Caco-2 (cell line): ENCODE measurements around the gene ICAM3. TPM values are rescaled to one million over a fixed set of nuclear protein-coding genes. Genes with fewer than 3 reads are reported as not detected.

Experiments
- BruUV-seq: library from RNA; stranded (reverse); fragments of 400-500 nt; replicated peaks from 2 replicates; lab custom pipeline; 2021; lab: Mats Ljungman, UMichigan
- CTCF ChIA-PET: fragments of 300-600 bp; sonication (Branson Sonifier 250); formaldehyde crosslinking; loops from one replicate; lab custom pipeline; 2022; ENCODE audit warnings: antibody characterized with exemption; lab: Charles Lee
- POLR2A ChIA-PET: fragments of 300-600 bp; sonication (Branson Sonifier 250); formaldehyde crosslinking; loops from one replicate; lab custom pipeline; 2022; ENCODE audit warnings: antibody characterized with exemption; lab: Charles Lee
- DNase-seq, 2 experiments: peaks; one replicate each; pipeline versions ENCODE4 v3.0.0 to v3.0.0-alpha.2; 2020 to 2022
- H3K27me3 ChIP-seq: replicated peaks from 2 replicates; pipeline ENCODE4 v1.6.0; 2011; ENCODE audit warnings: low read length; ENCODE audit not compliant: control insufficient read depth, insufficient read depth
- H3K36me3 ChIP-seq: 2 replicates; pipeline ENCODE4 v1.5.1; 2011; ENCODE audit warnings: low read length; ENCODE audit not compliant: control insufficient read depth, insufficient read depth
- H3K4me1 ChIP-seq: fragments of 250-450 bp; sonication (Bioruptor Pico); 2 replicates; pipeline ENCODE4 v1.5.1; 2020; ENCODE audit warnings: mild to moderate bottlenecking
- H3K4me3 ChIP-seq: 2 replicates; pipeline ENCODE4 v1.5.1; 2011; ENCODE audit warnings: low read depth, mild to moderate bottlenecking, control low read depth, low read length
- H3K9me3 ChIP-seq: fragments of 250-450 bp; sonication (Bioruptor Pico); 2 replicates; pipeline ENCODE4 v1.5.1; 2020; ENCODE audit warnings: mild to moderate bottlenecking, moderate library complexity
- H3K27ac Mint-ChIP-seq: one replicate; pipeline ENCODE4 v1.8.0; 2022; ENCODE audit warnings: mixed read lengths; ENCODE audit not compliant: unreplicated experiment
- H3K27me3 Mint-ChIP-seq: one replicate; pipeline ENCODE4 v1.8.0; 2022; ENCODE audit warnings: mixed read lengths; ENCODE audit not compliant: insufficient read depth, unreplicated experiment
- H3K36me3 Mint-ChIP-seq: one replicate; pipeline ENCODE4 v1.8.0; 2022; ENCODE audit warnings: mild to moderate bottlenecking, mixed read lengths; ENCODE audit not compliant: insufficient read depth, unreplicated experiment
- H3K4me1 Mint-ChIP-seq: one replicate; pipeline ENCODE4 v1.8.0; 2022; ENCODE audit warnings: low read depth, mixed read lengths; ENCODE audit not compliant: unreplicated experiment
- H3K4me3 Mint-ChIP-seq: one replicate; pipeline ENCODE4 v1.8.0; 2022; ENCODE audit warnings: mild to moderate bottlenecking, moderate library complexity, mixed read lengths; ENCODE audit not compliant: unreplicated experiment
- H3K9me3 Mint-ChIP-seq: one replicate; pipeline ENCODE4 v1.8.0; 2022; ENCODE audit warnings: mixed read lengths; ENCODE audit not compliant: unreplicated experiment
- intact Hi-C: fragments of 100-400 bp; cut with micrococcal nuclease; formaldehyde crosslinking; loops from one replicate; pipeline ENCODE4 v1.10.0; 2022; ENCODE audit not compliant: unreplicated experiment
- total RNA-seq: library from RNA; stranded (reverse); gene quantifications from 2 replicates; pipeline ENCODE4 v1.2.3, GENCODE V29; 2022
- TF ChIP-seq, protein P1 (sequence below), 2 experiments: fragments of 200-600 bp in 1 of 2; IDR thresholded peaks; 1 replicate in 1 of 2; 2 replicates in 1 of 2; pipeline versions ENCODE4 v1.5.1 to v1.8.0; 2011 to 2022; ENCODE audit warnings: antibody characterized with exemption in 1 of 2, control low read depth in 1 of 2, inconsistent platforms in 1 of 2, low read depth in 1 of 2, low read length in 1 of 2, mild to moderate bottlenecking in 1 of 2, moderate library complexity in 1 of 2; ENCODE audit not compliant: insufficient read depth in 1 of 2, severe bottlenecking in 1 of 2, unreplicated experiment in 1 of 2

The ICAM3 gene
- total RNA-seq, 1 experiment from 2014 or later, result 9.8 TPM

DNA sequence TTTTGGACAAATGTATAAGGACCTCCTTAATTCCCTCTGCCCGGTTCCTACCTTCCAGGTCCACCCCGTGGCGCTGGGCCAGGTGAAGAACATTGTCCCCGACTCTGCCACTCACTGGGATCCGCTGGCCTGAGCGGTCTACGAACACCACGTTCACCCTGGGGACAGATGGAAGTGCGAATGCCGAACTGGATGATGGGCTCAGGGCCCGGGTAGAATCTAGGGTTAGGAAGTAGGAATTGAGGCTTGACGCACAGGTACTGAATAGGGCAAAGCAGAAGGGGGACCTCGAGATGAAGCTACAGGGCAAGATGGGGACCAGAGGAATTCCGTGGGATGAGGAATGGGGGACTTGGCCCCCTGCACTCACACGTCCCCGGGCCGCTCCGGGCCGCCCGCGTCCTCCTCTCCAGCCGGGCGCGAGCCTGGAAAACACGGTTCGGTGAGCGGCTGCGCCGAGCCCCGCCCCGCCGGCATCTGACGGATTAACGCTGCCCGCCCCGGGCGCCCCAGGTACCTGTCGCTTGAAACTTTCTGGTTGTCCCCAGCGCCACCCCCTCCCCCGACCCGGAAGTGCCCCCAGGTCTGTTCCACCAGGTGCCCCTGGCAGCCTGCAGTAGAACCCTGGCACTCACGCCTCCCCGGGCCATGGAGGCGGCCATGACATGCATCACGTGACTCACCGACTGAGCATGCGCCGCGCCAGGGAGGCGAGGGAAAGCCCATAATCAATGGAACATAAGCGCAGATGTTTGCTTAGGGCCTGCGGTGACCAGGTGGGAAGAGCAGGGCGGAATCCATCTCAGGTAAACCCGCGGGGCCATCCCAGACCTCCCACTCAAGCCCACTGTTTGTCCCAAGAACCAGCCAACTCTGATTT, 23.8 kb downstream of the ICAM3 start, which contains the start of gene FDX2:
FDX2 (minus strand) TSS at position 681 of the 880 bp plus-strand sequence; CDS start at position 662, 19 bp downstream.
- H3K9me3 Mint-ChIP-seq, result no peaks in the 10 kb centered on the region
- intact Hi-C loops, result no loop called here
- H3K27me3 Mint-ChIP-seq, result no peaks in the 10 kb centered on the region
- DNase-seq, result peak; percentile 92
- Histone ChIP-seq H3K4me1 (peaks cover 12% of the 10 kb centered on the region; the same call in 1 of the 2 replicates), H3K4me3 (peak within 1 kb of the TSS; percentile 86), H3K36me3 (no peaks in the 10 kb centered on the region; the same call in 1 of the 2 replicates), H3K9me3 (no peaks in the 10 kb centered on the region), H3K27me3 (no peaks in the 10 kb centered on the region)
- TF ChIP-seq, protein P1, sequence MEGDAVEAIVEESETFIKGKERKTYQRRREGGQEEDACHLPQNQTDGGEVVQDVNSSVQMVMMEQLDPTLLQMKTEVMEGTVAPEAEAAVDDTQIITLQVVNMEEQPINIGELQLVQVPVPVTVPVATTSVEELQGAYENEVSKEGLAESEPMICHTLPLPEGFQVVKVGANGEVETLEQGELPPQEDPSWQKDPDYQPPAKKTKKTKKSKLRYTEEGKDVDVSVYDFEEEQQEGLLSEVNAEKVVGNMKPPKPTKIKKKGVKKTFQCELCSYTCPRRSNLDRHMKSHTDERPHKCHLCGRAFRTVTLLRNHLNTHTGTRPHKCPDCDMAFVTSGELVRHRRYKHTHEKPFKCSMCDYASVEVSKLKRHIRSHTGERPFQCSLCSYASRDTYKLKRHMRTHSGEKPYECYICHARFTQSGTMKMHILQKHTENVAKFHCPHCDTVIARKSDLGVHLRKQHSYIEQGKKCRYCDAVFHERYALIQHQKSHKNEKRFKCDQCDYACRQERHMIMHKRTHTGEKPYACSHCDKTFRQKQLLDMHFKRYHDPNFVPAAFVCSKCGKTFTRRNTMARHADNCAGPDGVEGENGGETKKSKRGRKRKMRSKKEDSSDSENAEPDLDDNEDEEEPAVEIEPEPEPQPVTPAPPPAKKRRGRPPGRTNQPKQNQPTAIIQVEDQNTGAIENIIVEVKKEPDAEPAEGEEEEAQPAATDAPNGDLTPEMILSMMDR (IDR thresholded peaks at IDR 0.05; ENCODE audit: insufficient read depth in 1 of 2, low read depth in 1 of 2, low read length in 1 of 2, severe bottlenecking in 1 of 2, unreplicated experiment in 1 of 2), result no peak
- peaks cover 48% of the 10 kb centered on the region for H3K36me3 Mint-ChIP-seq
- H3K27ac Mint-ChIP-seq, result peak within 1 kb of the TSS; percentile 91
- H3K4me3 Mint-ChIP-seq, result peak within 1 kb of the TSS; percentile 99
- H3K4me1 Mint-ChIP-seq, result peaks cover 17% of the 10 kb centered on the region
- POLR2A ChIA-PET, result no interaction called here
- BruUV-seq, result no TSS peak
- CTCF ChIA-PET, result interaction anchor here (0.5 to 2.3 kb wide), 3 partner anchors 10 to 57 kb away, joined by 3 to 6 read pairs (median 4); no protein-coding TSS in a partner anchor

DNA sequence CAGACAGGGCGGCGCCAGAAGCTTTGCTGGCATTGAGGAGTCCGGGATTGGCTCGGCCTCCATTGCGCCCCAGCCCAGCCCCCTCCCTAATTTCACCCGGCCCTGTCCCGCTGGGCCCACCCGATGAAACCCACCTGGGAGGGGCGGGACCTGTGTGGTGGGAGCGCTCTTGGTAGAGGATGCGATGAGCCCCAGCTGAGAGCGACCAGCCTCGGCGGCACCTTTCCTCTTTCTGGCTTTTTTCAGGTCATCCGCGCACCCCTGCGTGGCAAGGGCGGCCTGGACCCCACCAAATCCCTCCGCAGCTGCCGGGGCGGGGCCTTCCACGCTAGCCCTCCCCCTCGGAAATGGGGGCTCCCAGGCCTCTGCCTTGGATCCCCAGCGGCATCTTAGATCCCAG, 30.0 kb downstream of the ICAM3 start, which contains the start of gene ZGLP1:
ZGLP1 (minus strand) TSS at position 393 of the 400 bp plus-strand sequence.
- no peak for DNase-seq
- ChIA-PET POLR2A (no interaction called here), CTCF (no interaction called here)
- Histone ChIP-seq H3K9me3 (no peaks in the 10 kb centered on the region), H3K4me3 (no peak within 1 kb of the TSS), H3K4me1 (no peaks in the 10 kb centered on the region), H3K27me3 (no peaks in the 10 kb centered on the region), H3K36me3 (no peaks in the 10 kb centered on the region)
- intact Hi-C loops, result no loop called here
- TF ChIP-seq, protein P1 (IDR thresholded peaks at IDR 0.05; ENCODE audit: insufficient read depth in 1 of 2, low read depth in 1 of 2, low read length in 1 of 2, severe bottlenecking in 1 of 2, unreplicated experiment in 1 of 2), result no peak
- BruUV-seq, result no TSS peak
- H3K4me3 Mint-ChIP-seq, result no peak within 1 kb of the TSS
- H3K36me3 Mint-ChIP-seq, result peaks cover 6% of the 10 kb centered on the region
- H3K27ac Mint-ChIP-seq, result no peak within 1 kb of the TSS
- H3K9me3 Mint-ChIP-seq, result no peaks in the 10 kb centered on the region
- no peaks in the 10 kb centered on the region for H3K27me3 Mint-ChIP-seq
- peaks cover under 1% of the 10 kb centered on the region for H3K4me1 Mint-ChIP-seq

DNA sequence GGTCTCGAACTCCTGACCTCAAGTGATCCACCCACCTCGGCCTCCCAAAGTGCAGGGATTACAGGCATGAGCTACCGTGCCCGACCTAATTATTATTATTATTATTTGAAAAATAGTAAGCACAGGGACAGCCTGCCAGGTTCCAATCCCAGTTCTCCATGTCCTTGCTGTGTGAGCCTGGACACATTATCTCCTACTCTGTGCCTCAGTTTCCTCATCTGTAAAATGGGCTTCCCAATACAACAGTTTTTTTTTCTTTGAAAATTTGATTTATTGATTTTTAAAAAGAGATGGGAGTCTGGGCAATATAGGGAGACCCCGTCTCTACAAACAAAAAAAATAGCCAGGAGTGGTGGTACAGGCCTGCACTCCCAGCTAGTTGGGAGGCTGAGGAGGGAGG, 33.1 kb downstream of the ICAM3 start:
- Mint-ChIP-seq H3K4me3 (no peak overlapping the region), H3K4me1 (no peaks in the 10 kb centered on the region), H3K27me3 (no peaks in the 10 kb centered on the region), H3K36me3 (no peaks in the 10 kb centered on the region), H3K9me3 (no peaks in the 10 kb centered on the region), H3K27ac (no peak overlapping the region)
- no peak for DNase-seq
- no peaks in the 10 kb centered on the region for H3K9me3 ChIP-seq
- no peaks in the 10 kb centered on the region for H3K27me3 ChIP-seq
- CTCF ChIA-PET, result no interaction called here
- no peak overlapping the region for H3K4me3 ChIP-seq
- no peaks in the 10 kb centered on the region for H3K36me3 ChIP-seq
- no TSS peak for BruUV-seq
- TF ChIP-seq, protein P1 (IDR thresholded peaks at IDR 0.05; ENCODE audit: insufficient read depth in 1 of 2, low read depth in 1 of 2, low read length in 1 of 2, severe bottlenecking in 1 of 2, unreplicated experiment in 1 of 2), result no peak
- H3K4me1 ChIP-seq, result no peaks in the 10 kb centered on the region
- POLR2A ChIA-PET, result interaction anchor here (0.6 kb wide), 1 partner anchor 113 kb away, joined by 3 read pairs; no protein-coding TSS in a partner anchor
- intact Hi-C loops, result no loop called here
